ENCODE data around the gene CDH23.

CDH23 gene

GRCh38 chr10:71523756-71524155 lies 127.0 kb downstream of the CDH23 start:
- DNase-seq: no peak

- DNase-seq: no peak
These were observed 128.4 kb downstream of the CDH23 start for GRCh38 chr10:71525092-71525491.

- DNase-seq: no peak
These were observed 129.0 kb downstream of the CDH23 start for GRCh38 chr10:71525721-71526120.

DNA sequence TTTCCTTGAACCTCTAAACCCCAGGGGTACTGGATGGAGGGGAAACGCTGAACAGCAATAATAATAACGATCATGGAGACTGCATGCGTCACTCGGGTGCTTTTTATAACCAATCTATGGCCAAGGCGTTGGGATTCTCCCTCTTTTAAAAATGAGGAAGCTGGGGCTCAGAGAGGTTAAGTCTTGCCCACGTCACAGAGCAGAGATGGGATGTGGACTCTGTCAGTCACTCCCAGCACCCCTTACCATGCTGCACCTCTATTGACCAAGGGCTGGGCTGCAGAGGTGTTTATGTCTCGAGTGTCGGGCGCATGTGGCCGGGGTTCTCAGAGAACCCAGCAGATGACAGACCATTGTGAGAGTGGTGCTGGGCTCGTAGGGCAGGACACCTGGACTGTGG lies 129.9 kb downstream of the CDH23 start:
- no peak for DNase-seq

DNA sequence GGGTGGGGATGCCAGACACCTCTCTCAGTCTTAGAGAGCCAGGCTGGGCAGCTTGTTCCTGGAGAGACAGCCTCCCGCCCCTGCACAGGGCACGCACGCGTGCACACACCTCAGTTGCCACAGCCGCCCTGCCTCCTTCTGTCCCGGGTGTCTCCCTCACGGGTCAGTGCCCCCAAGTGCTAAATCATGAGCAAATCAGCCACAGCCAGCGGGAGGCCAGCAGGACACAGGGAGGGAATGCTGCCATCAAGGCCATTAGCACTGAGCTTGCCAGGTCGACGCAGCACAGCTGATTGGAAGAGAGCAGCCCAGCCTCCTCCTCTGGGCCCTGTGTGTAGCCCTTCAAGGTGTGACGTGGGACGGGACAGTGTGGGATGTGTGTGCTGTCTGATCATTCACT lies 130.4 kb downstream of the CDH23 start:
- DNase-seq: no peak

DNA sequence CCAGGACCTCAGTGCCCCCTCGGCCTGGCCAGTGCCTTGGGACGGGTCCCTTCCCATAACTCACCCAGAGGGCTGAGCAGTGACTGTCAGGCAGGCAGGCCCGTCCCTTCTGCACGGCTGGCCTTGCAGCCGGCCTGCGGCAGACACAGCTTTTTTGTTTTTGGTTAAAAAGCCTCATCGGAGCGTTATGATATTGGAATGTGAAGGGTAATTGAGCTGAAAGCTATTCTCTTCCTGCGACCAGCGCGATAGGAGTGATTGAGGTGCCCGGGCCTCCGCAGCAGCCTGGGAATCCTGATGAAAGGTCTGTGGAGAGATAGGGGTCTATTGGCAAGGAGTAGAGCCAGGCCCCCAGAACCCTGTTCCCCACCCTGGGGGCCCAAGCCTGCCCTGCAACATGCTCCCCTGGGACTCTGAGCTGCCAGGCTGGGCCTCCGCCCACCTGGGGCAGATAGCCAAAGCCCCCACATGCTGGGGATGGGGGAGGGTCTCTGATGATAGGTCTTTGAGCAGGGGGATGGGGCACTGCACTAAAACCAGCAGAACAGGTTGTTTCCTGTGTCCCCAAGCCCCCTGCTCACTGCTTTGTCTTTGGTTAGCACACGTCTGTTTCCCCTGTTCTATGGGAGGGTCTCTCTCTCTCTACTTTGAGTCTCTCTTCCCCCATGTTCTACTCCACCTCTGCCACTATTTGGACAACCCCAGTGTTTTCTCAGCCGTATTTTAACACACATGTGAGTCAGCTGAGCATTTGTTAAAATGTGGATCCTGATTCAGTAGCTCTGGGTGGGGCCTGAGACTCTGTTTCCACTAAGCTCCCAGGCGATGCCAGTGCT lies 131.9 kb downstream of the CDH23 start:
- DNase-seq: no peak

GRCh38 chr10:71529207-71529827 lies 132.6 kb downstream of the CDH23 start:
- DNase-seq: no peak

- no peak for DNase-seq
These were observed 134.1 kb downstream of the CDH23 start for GRCh38 chr10:71530781-71531180.

DNA sequence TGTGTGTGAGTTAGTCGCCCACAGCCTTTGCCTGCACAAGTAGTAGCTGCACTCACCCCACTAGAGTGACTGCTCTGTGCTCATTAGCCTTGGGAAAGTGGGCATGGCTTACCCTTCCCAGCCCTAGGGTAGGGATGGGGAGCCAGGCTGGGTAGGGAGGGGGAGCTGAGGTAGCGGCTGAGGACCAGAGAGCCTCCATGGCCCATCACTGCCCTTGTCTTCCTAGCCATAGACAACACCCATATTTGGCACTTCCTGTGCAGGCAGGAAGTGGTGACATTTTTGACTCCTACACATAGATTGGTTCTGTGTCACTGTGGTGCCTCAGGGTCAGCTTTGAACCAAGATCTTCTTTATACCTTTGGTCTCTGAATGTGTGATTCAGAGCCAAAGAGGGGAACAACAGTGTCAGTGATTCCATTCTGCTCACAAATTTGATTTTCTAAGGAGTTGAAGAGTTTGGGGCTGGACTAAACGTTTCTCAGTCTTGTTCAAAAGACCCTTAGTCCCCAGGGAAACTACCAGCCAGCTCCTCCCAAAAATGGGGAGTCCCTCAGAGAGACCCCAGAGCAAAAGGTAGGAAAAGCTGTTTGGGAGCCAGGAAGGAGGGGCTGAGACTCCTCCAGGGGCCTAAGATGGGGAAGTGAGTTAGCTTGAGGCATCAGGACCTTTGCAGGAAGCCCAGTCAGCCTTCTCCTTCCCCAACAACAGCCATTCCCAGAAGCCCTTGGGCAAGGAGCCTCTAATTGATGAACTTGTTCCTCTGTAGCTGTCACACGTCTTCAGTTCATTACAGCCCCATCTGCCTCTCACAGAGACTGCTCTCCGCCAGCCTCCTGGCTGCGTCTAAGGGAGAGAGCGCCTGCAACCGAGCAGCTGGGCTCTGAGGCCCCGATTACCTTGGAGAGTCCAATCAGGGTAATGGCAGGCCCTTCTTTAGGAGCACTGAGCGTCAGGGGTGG lies 135.0 kb downstream of the CDH23 start:
- no peak for DNase-seq

- DNase-seq: no peak
These were observed 136.2 kb downstream of the CDH23 start for GRCh38 chr10:71532878-71533277.

GRCh38 chr10:71533936-71534335 lies 137.2 kb downstream of the CDH23 start:
- DNase-seq: no peak

GRCh38 chr10:71534568-71535194 lies 138.0 kb downstream of the CDH23 start:
- no peak for DNase-seq

GRCh38 chr10:71536332-71536731 lies 139.6 kb downstream of the CDH23 start:
- no peak for DNase-seq

DNA sequence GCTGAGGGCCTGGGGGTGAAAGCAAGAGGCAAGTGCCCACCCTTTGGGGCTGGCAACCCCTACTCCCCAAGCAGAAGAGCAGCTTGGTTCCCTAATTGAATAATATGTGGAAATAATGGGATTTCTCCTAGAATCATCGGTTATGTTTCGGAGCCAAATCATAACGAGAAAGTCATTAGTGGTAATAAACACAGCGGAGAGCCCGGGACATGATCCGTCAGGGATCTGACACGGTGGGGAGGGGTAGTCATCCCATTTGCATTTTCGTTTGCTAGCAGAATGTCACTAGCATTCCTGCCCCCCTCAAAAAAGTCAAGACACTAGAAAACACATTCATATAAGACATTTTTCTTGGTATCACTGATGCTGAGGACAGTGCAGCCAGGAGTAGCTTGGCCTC lies 140.4 kb downstream of the CDH23 start:
- no peak for DNase-seq

DNA sequence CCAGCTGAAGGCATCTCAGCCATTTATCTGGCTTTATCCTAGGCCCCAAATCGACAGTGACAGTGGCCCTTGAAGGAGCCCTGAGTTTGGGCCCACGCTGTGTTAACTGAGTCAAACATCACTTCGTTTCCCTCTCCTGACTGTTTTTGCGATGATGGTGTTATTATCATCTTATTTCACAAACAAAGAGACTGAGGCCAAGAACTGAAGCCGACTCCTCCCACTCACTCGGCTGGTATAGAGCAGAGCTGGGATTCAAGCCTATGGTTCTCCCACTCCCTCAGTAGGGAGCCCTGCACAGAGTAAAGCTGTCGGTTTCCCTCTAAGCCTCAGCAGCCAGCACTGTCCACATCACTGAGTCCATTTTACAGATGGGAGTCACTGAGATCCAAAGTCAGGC lies 141.0 kb downstream of the CDH23 start:
- no peak for DNase-seq

DNA sequence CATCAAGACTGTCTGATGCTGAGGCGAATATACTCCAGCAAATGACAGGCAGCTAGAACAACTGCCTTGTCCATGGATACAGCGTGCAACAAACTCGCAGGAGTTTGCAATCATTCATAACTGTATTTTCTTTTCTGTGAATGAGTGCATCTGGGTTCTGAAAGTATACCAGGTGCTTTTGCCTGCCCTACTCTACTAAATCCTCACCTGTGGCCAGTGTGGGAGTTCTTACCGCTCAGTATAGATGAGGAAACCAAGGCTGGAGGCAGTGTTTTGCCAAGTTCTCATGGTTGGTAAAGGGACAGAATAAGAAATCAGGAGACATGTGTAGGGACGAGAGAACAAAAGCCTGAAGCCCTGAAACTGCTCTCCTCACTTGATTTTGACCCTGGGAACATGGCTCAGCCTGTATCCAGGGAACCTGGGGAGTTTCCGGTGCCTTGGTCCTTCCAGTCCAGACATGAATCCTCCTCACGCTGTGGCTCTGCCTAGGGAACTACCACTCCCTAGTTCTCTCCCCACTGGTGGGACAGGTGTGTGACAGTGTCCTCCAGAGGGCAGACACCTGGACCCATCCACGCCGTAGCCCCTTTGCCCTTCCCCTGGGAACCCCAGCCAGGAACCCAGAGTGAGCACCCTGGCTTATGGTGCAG lies 142.0 kb downstream of the CDH23 start:
- no peak for DNase-seq

- no peak for DNase-seq
These were observed 142.9 kb downstream of the CDH23 start for GRCh38 chr10:71539442-71540118.

DNA sequence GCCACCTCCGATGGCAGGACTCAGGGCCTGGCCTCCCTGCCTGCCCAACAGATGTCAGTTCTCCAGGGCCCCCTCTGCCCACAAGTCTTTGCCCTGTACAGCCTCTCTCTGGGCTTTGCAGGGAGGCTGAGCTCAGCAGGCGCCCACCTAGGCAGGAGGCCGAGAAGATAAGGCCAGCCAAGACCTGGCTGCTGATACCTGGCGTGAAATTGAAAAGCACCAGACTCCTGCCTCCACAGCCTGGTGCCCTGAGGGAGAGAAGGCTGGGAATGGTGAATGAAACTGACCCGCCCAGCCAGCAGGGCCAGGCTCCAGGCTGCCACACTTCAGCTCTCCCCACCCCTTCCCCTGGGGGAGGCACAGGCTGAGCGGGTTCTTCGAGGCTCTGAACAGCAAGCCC lies 145.8 kb downstream of the CDH23 start:
- DNase-seq: no peak

DNA sequence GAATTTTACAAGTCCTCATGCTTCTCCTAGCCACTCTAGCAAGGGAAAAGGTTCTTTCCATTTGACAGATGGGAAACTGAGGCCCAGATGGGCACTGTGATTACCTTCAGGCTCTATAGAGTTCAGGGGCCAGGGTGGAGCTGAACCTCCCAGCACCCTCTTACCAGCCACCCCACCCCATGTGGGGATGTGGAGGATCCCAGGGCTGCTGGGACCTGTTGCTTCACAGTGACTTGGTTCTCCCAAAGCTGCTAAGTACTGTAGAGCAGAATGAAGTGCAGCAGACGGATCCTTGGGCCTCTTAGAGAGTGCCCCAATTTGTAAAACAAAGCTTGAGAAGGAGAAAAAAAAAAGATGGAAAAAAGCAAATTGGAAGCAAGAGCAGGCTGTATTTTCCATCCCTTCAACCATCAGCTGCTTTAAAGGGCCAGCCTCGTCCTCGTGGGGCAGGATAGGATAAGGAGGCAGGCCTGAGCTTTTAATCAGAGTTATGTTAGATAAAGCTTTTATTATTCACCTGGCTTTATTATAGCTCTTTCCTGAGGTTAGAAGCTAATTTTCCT lies 147.0 kb downstream of the CDH23 start:
- DNase-seq: no peak

DNA sequence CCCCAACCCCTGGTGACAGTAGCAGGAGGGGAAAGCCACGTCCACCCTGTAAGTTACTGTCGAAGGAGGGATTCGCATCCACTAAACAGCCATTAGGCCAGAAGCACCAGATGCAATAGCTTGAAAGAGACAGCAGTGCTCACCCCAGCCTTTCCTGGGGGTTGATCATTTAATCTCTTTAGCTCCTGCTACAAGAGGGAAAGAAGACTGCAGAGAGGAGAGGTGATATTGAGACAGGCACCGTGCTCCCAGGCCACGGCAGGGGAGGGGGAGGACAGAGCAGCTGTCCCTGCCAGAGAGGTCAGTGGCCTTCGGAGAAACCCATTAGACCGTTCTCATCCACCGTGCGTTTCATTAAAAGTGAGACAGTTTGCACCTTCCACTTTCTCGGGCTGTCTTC lies 148.3 kb downstream of the CDH23 start:
- no peak for DNase-seq

GRCh38 chr10:71546220-71546619 lies 149.5 kb downstream of the CDH23 start:
- DNase-seq: no peak

DNA sequence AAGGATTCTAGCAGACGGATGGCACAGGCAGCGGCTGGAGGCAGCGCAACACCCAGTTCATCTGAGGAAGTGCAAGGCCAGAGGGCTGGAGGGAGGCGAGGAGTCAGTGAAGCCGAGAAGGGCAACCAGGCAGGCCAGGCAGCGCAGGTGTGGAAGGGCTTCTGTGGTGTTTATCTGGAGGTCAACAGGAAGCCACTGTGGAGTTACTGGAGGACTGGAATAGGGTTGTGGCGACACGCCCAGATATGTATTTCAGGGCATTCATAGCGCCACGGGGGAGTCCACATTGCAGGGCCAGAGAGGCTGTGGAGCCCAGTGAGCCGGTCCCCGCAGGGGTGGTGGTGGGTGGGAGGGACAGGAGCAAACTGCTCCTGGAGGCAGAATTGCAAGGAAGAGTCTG lies 150.6 kb downstream of the CDH23 start:
- no peak for DNase-seq

All from CD4-positive, alpha-beta T cell treated with Interleukin-4 for 4 hours (primary cell).